ENCODE results near the gene C2orf92.

GRCh38 chr2:97724501-97724900 lies 55.0 kb downstream of the C2orf92 start:
- TF ChIP-seq EP300 (conservative IDR thresholded peaks at IDR 0.05; ENCODE audit: poor library complexity, severe bottlenecking) (no peak), CTCF (IDR thresholded peaks at IDR 0.05; ENCODE audit: poor library complexity, severe bottlenecking) (no peak), EZH2 (IDR thresholded peaks at IDR 0.05; ENCODE audit: borderline replicate concordance, insufficient read depth, low read length, poor library complexity, severe bottlenecking) (no peak), SMC3 (conservative IDR thresholded peaks at IDR 0.05; ENCODE audit: poor library complexity) (no peak)
